ENCODE data around the gene VWA5A.
"Not testable (repeated sequence)": the region's sequence is repeated elsewhere in the genome, so short reads cannot be mapped to it uniquely, and the experiment has no call there.

Gene VWA5A

DNA sequence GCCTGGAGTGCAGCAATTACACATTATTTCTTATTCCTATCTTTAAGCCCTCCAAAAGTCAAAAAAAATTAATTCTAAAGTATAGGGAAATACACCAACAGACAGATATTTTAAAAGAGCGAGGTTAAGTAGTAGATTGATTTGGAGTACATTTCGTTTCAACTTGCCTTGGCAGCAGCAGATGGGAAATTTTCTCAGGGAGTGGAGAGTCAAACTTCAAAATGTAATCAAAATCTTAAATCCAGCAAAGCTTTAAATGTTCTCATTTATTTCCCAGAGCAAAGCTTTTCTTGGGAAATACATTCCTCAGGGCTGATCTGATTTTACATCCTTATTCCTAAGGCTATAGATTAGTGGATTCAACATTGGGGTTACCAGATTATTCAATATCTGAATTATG lies 21.9 kb upstream of the VWA5A start:
- DNase-seq (ENCODE audit: low spot score) = no peak

DNA sequence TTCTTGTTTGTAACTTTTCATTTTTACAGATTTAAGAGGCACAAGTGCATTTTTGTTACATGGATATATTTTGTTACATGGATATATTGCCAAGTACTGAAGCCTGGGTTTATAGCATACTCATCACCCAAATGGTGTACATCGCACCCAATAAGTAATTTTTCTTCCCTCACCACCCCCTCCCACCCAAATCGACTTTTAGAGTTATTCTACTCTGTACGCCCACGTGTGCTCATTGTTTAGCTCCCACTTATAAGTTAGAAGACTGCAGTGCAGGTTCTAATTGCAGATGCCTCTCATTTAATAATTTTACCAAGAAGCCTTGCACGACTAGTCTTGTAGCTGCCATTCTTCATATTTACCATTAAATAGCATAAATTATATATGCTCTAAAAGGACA lies 20.5 kb upstream of the VWA5A start:
- DNase-seq (ENCODE audit: low spot score) = no peak

DNA sequence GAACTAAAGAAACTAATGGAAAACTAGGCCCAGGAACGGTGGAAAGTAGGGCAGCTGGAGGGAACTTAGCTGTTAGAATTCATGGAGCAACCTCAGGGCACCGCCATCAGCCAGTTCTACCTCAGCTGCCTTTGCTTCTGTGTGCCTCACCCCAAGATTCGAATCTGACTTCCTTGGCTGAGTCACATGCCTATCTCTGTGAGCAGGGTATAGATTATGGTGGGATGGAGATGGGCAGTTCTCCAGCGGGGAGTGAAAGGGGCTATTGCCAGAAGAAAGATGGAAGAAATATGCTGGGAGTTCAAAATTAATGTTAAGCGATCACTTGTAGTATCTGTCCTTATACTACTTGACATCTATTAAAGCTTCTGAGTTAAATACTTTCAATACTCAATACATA lies 18.9 kb upstream of the VWA5A start:
- no peak for DNase-seq (ENCODE audit: low spot score)

GRCh38 chr11:124098141-124098540 lies 17.1 kb upstream of the VWA5A start:
- DNase-seq (ENCODE audit: low spot score) = no peak

GRCh38 chr11:124101737-124102136 lies 13.5 kb upstream of the VWA5A start:
- no peak for DNase-seq (ENCODE audit: low spot score)

DNA sequence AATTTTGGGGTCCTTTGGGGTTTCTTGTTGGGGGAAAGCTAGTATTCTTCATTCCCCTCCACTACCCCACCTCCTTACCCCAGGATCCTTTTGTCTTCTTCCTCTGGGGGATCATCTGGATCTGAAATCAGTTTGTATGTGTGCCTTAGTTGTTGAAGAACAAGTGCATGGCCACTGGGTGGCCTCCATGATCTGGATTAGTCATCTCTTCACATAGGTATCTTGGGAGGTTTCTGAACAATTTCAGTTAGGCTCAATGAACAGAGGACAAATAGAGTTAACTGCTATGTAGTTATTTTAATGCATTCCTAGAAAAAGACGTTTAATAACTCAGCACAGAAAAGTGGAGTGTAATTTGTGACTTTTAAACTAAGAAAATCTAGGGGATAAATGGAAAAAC lies 7.1 kb upstream of the VWA5A start:
- no peak for DNase-seq (ENCODE audit: low spot score)

DNA sequence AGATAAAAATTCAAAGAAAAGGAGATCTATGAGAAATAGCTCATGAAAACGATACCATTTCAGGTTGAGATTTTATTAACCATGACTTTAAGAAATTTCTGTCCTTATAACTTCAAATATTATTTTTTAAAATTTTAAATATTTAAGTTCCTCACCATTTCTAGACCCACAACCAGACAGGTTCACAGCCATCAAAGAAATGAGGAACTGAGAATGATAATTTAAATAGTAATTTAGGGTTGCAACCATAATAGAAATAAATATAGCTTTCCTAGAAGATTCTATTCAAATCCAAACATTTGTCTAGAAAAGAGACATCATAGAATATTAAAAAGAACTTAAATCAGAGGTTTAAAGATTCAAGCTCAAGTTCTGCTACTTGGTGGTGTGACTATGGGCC lies 5.9 kb upstream of the VWA5A start:
- no peak for DNase-seq (ENCODE audit: low spot score)

GRCh38 chr11:124110201-124110600 lies 5.0 kb upstream of the VWA5A start:
- DNase-seq (ENCODE audit: low spot score) = no peak

- DNase-seq (ENCODE audit: low spot score) = no peak
These were observed 1.4 kb upstream of the VWA5A start for GRCh38 chr11:124113890-124114289.

GRCh38 chr11:124115782-124116616 lies 749 bp downstream of the VWA5A start:
- DNase-seq (ENCODE audit: low spot score) = no peak

DNA sequence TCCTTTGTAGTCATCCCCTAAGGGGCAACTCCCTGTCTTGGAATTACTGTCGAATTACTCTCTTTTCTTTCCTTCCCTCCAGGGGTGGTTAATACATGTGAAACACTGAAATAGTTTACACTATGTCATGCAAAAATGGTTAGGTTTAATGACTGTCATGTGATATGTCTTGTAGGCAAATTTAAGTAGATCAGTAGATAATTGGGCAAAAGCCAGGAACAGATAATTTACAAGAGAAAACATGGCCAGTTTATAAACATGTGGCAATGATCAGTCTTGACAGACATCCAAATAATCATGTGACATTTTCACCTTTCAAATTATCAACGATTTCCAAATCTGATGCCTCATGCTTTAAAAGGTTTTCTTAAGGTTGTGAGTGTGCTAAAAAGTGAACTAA lies 3.9 kb downstream of the VWA5A start:
- DNase-seq (ENCODE audit: low spot score) = no peak

GRCh38 chr11:124120891-124121290 lies 5.6 kb downstream of the VWA5A start:
- DNase-seq (ENCODE audit: low spot score) = no peak

DNA sequence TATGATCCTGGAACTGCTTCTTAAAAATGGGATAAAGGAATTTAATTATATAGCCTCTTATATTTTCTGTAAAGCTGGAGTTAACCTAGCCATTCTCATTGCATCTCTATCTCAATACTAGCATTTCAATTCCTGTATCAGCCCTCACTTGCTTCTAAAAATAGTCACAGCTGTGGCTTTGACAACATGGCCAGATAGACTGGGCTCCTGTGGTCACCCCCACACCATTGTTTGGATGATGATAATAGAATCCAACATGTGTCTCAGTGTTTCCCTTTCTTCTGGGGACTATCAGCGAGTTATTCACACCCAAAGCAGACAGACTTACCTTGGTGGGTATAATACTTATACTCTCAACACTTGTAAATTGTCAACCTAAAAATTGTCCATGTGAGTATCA lies 6.9 kb downstream of the VWA5A start:
- no peak for DNase-seq (ENCODE audit: low spot score)

DNA sequence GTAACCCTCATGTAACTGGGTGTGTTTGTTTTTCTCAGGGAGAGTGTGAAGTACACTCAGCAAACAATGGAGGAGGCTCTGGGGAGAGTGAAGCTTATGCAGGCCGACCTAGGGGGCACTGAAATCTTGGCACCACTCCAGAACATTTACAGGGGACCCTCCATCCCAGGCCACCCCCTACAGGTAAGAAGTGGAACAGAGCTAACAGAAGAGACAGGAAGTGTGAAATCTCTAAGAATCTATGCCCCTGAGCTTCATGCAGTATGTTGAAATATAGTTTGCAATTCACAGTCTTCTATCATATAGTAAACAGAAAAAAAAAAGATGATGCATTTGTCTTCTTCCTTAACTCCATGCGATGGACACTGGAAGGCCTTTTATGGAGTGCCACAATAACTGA lies 8.4 kb downstream of the VWA5A start:
- no peak for DNase-seq (ENCODE audit: low spot score)

- DNase-seq (ENCODE audit: low spot score) = not testable (repeated sequence)
These were observed 11.9 kb downstream of the VWA5A start for GRCh38 chr11:124127134-124127533.

DNA sequence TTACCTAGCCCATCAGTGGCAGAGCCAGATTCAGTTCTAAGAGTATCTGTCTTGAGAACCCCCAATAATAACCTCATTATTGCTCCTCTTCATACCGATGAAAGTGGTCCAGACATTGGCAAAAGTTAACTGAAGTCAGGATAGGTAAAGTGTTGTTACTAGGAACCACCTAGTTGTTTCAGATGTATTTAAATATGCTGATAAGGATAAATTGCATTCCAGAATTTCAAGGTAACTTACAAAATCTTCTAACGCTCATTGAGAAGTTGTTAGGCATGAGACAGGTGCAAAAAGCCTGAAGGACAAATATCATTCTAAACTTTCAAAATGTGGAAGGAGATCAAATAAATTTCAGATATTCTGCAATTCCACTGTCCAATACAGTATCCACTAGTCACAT lies 27.8 kb downstream of the VWA5A start:
- DNase-seq (ENCODE audit: low spot score) = no peak

- no peak for DNase-seq (ENCODE audit: low spot score)
These were observed 32.7 kb downstream of the VWA5A start for GRCh38 chr11:124147951-124148350.

- no peak for DNase-seq (ENCODE audit: low spot score)
These were observed 35.4 kb downstream of the VWA5A start for GRCh38 chr11:124150684-124151083.

DNA sequence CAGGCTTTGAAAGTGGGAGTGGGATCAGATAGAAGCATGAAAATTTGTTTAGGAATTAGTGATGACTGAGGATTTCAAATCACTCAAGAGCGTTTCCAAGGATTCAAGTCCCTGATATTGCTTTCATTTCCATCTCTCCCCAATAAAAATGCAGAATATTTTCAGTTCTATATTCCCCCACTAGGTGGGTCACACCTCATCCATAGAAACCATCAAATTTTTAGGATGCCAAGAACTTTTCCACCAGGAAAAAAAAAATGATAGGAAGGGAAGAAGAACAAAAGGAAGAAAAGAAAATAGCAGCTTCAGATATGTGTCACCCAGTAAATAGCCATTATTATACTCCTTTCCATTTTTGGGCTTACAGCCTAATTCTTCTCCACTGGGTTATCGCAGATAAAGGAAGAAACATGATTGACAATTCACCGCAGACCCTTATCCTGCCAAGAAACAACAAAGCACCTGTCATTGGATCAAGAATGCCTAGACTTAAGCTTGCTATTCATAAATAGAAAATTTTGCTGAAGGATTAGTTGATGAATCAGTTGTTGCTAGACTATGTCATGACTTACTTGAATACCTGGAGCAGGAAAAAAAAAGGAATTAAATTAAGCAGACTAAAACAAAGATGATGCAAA lies 37.6 kb downstream of the VWA5A start:
- DNase-seq (ENCODE audit: low spot score) = no peak

DNA sequence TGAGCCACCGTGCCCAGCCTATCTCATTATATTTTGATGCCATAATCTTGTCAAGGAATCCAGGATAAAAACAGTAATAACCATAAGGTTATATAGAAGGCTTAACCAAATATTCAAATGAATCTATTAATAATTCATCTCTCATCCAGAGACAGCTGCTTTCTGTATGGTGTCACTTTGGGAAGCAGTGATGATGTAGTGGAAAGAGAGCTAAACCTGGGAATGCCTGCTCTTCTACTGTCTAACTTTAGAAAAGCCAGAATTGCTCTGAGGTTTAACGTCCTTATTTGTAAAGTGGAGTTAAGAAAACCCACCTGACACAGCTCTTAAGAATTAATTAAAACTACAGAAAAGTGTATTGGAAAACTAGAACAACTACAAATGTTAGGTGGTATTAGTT lies 38.6 kb downstream of the VWA5A start:
- no peak for DNase-seq (ENCODE audit: low spot score)

DNA sequence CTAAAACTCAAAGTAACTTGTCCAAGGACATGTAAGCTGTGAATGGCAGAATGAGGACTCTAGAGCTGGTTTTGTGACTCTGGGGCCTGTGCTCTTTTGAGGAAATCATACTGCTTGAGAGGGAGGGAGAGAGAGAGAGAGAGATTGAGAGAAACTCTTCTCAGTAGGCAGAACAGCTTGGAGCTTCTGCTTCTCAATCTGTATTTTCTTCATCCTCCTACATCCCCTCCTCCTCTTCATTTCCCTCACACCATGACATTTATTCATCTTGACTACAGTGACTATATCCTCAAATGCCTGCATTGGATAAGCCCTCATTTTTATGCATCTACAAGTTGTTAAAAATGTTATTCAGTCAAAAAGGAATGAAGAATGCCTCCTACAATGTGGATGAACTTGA lies 44.2 kb downstream of the VWA5A start:
- no peak for DNase-seq (ENCODE audit: low spot score)

DNA sequence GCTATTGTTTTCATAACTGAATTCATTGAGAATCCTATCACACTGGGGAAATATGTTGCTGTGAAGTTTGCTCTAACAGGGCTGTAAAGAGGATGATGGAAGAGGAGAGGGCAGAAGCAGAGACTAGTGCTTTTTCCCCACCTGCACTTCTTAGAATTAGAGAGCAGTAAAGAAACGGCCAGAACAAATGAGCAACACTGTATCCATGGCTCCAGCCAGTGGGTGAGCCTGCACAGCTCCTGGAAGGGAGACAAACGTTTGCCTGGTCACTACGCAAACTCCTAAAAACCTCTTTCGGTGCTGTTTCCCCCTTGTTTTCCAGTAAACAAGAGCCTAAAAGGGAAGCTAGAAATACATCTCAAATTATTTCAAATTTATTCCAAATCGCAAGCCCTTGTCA lies 45.7 kb downstream of the VWA5A start:
- DNase-seq (ENCODE audit: low spot score) = no peak

- DNase-seq (ENCODE audit: low spot score) = no peak
These were observed 52.6 kb downstream of the VWA5A start for GRCh38 chr11:124167826-124168231.

- no peak for DNase-seq (ENCODE audit: low spot score)
These were observed 53.5 kb downstream of the VWA5A start for GRCh38 chr11:124168796-124169195.

Measured in hepatic stellate cell (primary cell).